ENCODE results near the gene PSEN2.

- TF ChIP-seq POLR2AphosphoS5 (IDR thresholded peaks at IDR 0.05) (no peak), EP300 (IDR thresholded peaks at IDR 0.05) (no peak), CTCF (IDR thresholded peaks at IDR 0.05) (no peak), POLR2A (IDR thresholded peaks at IDR 0.05) (no peak)
These were observed 11.2 kb downstream of the PSEN2 start for GRCh38 chr1:226881515-226882185.

Data from upper lobe of left lung (tissue), 4 donors.